ENCODE measurements around the gene ETV2. TPM values are rescaled to one million over a fixed set of nuclear protein-coding genes. Genes with fewer than 3 reads are reported as not detected.

Gene ETV2
- polyA plus RNA-seq, 2 donors = 3.4 to 5.6 TPM

- H3K4me1 ChIP-seq (ENCODE audit: control insufficient read depth in 2 of 2, insufficient read depth in 2 of 2, low read length in 1 of 2) = no peaks in the 10 kb centered on the region
- H3K4me3 ChIP-seq (ENCODE audit: low read depth in 1 of 2, low read length in 2 of 2) = no peak overlapping the region
- H3K9me3 ChIP-seq (ENCODE audit: control insufficient read depth in 2 of 2, insufficient read depth in 1 of 2, low read depth in 1 of 2, low read length in 1 of 2) = no peaks in the 10 kb centered on the region
- WGBS, 2 donors = 85 to 89% methylated on average over 12 to 13 of the region's 13 CpGs
- H3K27me3 ChIP-seq (ENCODE audit: control insufficient read depth in 1 of 2, insufficient read depth in 2 of 2, low read length in 2 of 2) = no peaks in the 10 kb centered on the region
- H3K27ac ChIP-seq (ENCODE audit: low read depth in 2 of 2, low read length in 1 of 2) = no peak overlapping the region
- peaks cover 0 to 12% of the 10 kb centered on the region in 2 donors for H3K36me3 ChIP-seq (ENCODE audit: control insufficient read depth in 2 of 2, insufficient read depth in 2 of 2, low read length in 1 of 2)
These were observed 18.8 kb upstream of the ETV2 start for GRCh38 chr19:35622750-35623149.

- 86 to 92% methylated on average over 6 of the region's 6 CpGs for WGBS, 2 donors
- H3K36me3 ChIP-seq (ENCODE audit: control insufficient read depth in 2 of 2, insufficient read depth in 2 of 2, low read length in 1 of 2) = peaks cover 0 to 12% of the 10 kb centered on the region in 2 donors
- H3K27me3 ChIP-seq (ENCODE audit: control insufficient read depth in 1 of 2, insufficient read depth in 2 of 2, low read length in 2 of 2) = no peaks in the 10 kb centered on the region
- no peak overlapping the region for H3K4me3 ChIP-seq (ENCODE audit: low read depth in 1 of 2, low read length in 2 of 2)
- H3K27ac ChIP-seq (ENCODE audit: low read depth in 2 of 2, low read length in 1 of 2) = no peak overlapping the region
- H3K9me3 ChIP-seq (ENCODE audit: control insufficient read depth in 2 of 2, insufficient read depth in 1 of 2, low read depth in 1 of 2, low read length in 1 of 2) = no peaks in the 10 kb centered on the region
- H3K4me1 ChIP-seq (ENCODE audit: control insufficient read depth in 2 of 2, insufficient read depth in 2 of 2, low read length in 1 of 2) = no peaks in the 10 kb centered on the region
These were observed 18.1 kb upstream of the ETV2 start for GRCh38 chr19:35623327-35624010.

GRCh38 chr19:35628264-35628564 lies 13.3 kb upstream of the ETV2 start:
- Histone ChIP-seq H3K4me3 (ENCODE audit: low read depth in 1 of 2, low read length in 2 of 2) (peak overlapping the region; percentile 84 to 97), H3K4me1 (ENCODE audit: control insufficient read depth in 2 of 2, insufficient read depth in 2 of 2, low read length in 1 of 2) (peaks cover 2 to 4% of the 10 kb centered on the region in 2 donors), H3K36me3 (ENCODE audit: control insufficient read depth in 2 of 2, insufficient read depth in 2 of 2, low read length in 1 of 2) (peaks cover 12 to 22% of the 10 kb centered on the region in 2 donors), H3K9me3 (ENCODE audit: control insufficient read depth in 2 of 2, insufficient read depth in 1 of 2, low read depth in 1 of 2, low read length in 1 of 2) (no peaks in the 10 kb centered on the region), H3K27me3 (ENCODE audit: control insufficient read depth in 1 of 2, insufficient read depth in 2 of 2, low read length in 2 of 2) (no peaks in the 10 kb centered on the region), H3K27ac (ENCODE audit: low read depth in 2 of 2, low read length in 1 of 2) (peak overlapping the region; percentile 97 to 98)
- WGBS, 2 donors = 10% methylated on average over 9 of the region's 9 CpGs

- Histone ChIP-seq H3K36me3 (ENCODE audit: control insufficient read depth in 2 of 2, insufficient read depth in 2 of 2, low read length in 1 of 2) (peaks cover 12 to 27% of the 10 kb centered on the region in 2 donors), H3K27ac (ENCODE audit: low read depth in 2 of 2, low read length in 1 of 2) (peak within 1 kb of the TSS; percentile 97 to 98), H3K27me3 (ENCODE audit: control insufficient read depth in 1 of 2, insufficient read depth in 2 of 2, low read length in 2 of 2) (no peaks in the 10 kb centered on the region), H3K4me1 (ENCODE audit: control insufficient read depth in 2 of 2, insufficient read depth in 2 of 2, low read length in 1 of 2) (peaks cover 2 to 4% of the 10 kb centered on the region in 2 donors), H3K4me3 (ENCODE audit: low read depth in 1 of 2, low read length in 2 of 2) (peak within 1 kb of the TSS; percentile 84 to 97), H3K9me3 (ENCODE audit: control insufficient read depth in 2 of 2, insufficient read depth in 1 of 2, low read depth in 1 of 2, low read length in 1 of 2) (no peaks in the 10 kb centered on the region)
- 0% methylated on average over 56 of the region's 56 CpGs for WGBS, 2 donors
These were observed 12.8 kb upstream of the ETV2 start, which contains the start of gene RBM42 for GRCh38 chr19:35628565-35629331. Gene RBM42, plus strand, starts transcription at chr19:35629036. Its CDS starts 118 bp downstream, at chr19:35629154.

GRCh38 chr19:35629332-35629633 lies 12.3 kb upstream of the ETV2 start:
- Histone ChIP-seq H3K36me3 (ENCODE audit: control insufficient read depth in 2 of 2, insufficient read depth in 2 of 2, low read length in 1 of 2) (peaks cover 15 to 33% of the 10 kb centered on the region in 2 donors), H3K9me3 (ENCODE audit: control insufficient read depth in 2 of 2, insufficient read depth in 1 of 2, low read depth in 1 of 2, low read length in 1 of 2) (no peaks in the 10 kb centered on the region), H3K4me1 (ENCODE audit: control insufficient read depth in 2 of 2, insufficient read depth in 2 of 2, low read length in 1 of 2) (peaks cover 2 to 4% of the 10 kb centered on the region in 2 donors), H3K27ac (ENCODE audit: low read depth in 2 of 2, low read length in 1 of 2) (peak overlapping the region; percentile 63 to 89), H3K27me3 (ENCODE audit: control insufficient read depth in 1 of 2, insufficient read depth in 2 of 2, low read length in 2 of 2) (no peaks in the 10 kb centered on the region), H3K4me3 (ENCODE audit: low read depth in 1 of 2, low read length in 2 of 2) (peak overlapping the region; percentile 84 to 97)
- WGBS, 2 donors = 6% methylated on average over 15 of the region's 15 CpGs

- H3K27ac ChIP-seq (ENCODE audit: low read depth in 2 of 2, low read length in 1 of 2) = no peak overlapping the region
- no peaks in the 10 kb centered on the region for H3K9me3 ChIP-seq (ENCODE audit: control insufficient read depth in 2 of 2, insufficient read depth in 1 of 2, low read depth in 1 of 2, low read length in 1 of 2)
- peaks cover 2 to 4% of the 10 kb centered on the region in 2 donors for H3K4me1 ChIP-seq (ENCODE audit: control insufficient read depth in 2 of 2, insufficient read depth in 2 of 2, low read length in 1 of 2)
- H3K27me3 ChIP-seq (ENCODE audit: control insufficient read depth in 1 of 2, insufficient read depth in 2 of 2, low read length in 2 of 2) = no peaks in the 10 kb centered on the region
- WGBS, 2 donors = 91% methylated on average over 29 of the region's 29 CpGs
- H3K36me3 ChIP-seq (ENCODE audit: control insufficient read depth in 2 of 2, insufficient read depth in 2 of 2, low read length in 1 of 2) = peaks cover 26 to 54% of the 10 kb centered on the region in 2 donors
- H3K4me3 ChIP-seq (ENCODE audit: low read depth in 1 of 2, low read length in 2 of 2) = no peak overlapping the region
These were observed 7.7 kb upstream of the ETV2 start for GRCh38 chr19:35633727-35634440.

- Histone ChIP-seq H3K4me3 (ENCODE audit: low read depth in 1 of 2, low read length in 2 of 2) (no peak overlapping the region), H3K36me3 (ENCODE audit: control insufficient read depth in 2 of 2, insufficient read depth in 2 of 2, low read length in 1 of 2) (peaks cover 26 to 42% of the 10 kb centered on the region in 2 donors), H3K4me1 (ENCODE audit: control insufficient read depth in 2 of 2, insufficient read depth in 2 of 2, low read length in 1 of 2) (peaks cover 0 to 3% of the 10 kb centered on the region in 2 donors), H3K27me3 (ENCODE audit: control insufficient read depth in 1 of 2, insufficient read depth in 2 of 2, low read length in 2 of 2) (no peaks in the 10 kb centered on the region), H3K27ac (ENCODE audit: low read depth in 2 of 2, low read length in 1 of 2) (no peak overlapping the region), H3K9me3 (ENCODE audit: control insufficient read depth in 2 of 2, insufficient read depth in 1 of 2, low read depth in 1 of 2, low read length in 1 of 2) (no peaks in the 10 kb centered on the region)
- 88 to 95% methylated on average over 3 of the region's 3 CpGs for WGBS, 2 donors
These were observed 4.9 kb upstream of the ETV2 start for GRCh38 chr19:35636651-35637050.

GRCh38 chr19:35637165-35637564 lies 4.4 kb upstream of the ETV2 start:
- 95 to 96% methylated on average over 25 of the region's 25 CpGs for WGBS, 2 donors
- Histone ChIP-seq H3K27ac (ENCODE audit: low read depth in 2 of 2, low read length in 1 of 2) (no peak overlapping the region), H3K9me3 (ENCODE audit: control insufficient read depth in 2 of 2, insufficient read depth in 1 of 2, low read depth in 1 of 2, low read length in 1 of 2) (no peaks in the 10 kb centered on the region), H3K4me1 (ENCODE audit: control insufficient read depth in 2 of 2, insufficient read depth in 2 of 2, low read length in 1 of 2) (peaks cover 0 to 5% of the 10 kb centered on the region in 2 donors), H3K36me3 (ENCODE audit: control insufficient read depth in 2 of 2, insufficient read depth in 2 of 2, low read length in 1 of 2) (peaks cover 24 to 40% of the 10 kb centered on the region in 2 donors), H3K4me3 (ENCODE audit: low read depth in 1 of 2, low read length in 2 of 2) (no peak overlapping the region), H3K27me3 (ENCODE audit: control insufficient read depth in 1 of 2, insufficient read depth in 2 of 2, low read length in 2 of 2) (no peaks in the 10 kb centered on the region)

GRCh38 chr19:35639321-35639639 lies 2.3 kb upstream of the ETV2 start:
- no peaks in the 10 kb centered on the region for H3K9me3 ChIP-seq (ENCODE audit: control insufficient read depth in 2 of 2, insufficient read depth in 1 of 2, low read depth in 1 of 2, low read length in 1 of 2)
- H3K27me3 ChIP-seq (ENCODE audit: control insufficient read depth in 1 of 2, insufficient read depth in 2 of 2, low read length in 2 of 2) = no peaks in the 10 kb centered on the region
- H3K27ac ChIP-seq (ENCODE audit: low read depth in 2 of 2, low read length in 1 of 2) = no peak overlapping the region
- peaks cover 11 to 21% of the 10 kb centered on the region in 2 donors for H3K36me3 ChIP-seq (ENCODE audit: control insufficient read depth in 2 of 2, insufficient read depth in 2 of 2, low read length in 1 of 2)
- peaks cover 3 to 10% of the 10 kb centered on the region in 2 donors for H3K4me1 ChIP-seq (ENCODE audit: control insufficient read depth in 2 of 2, insufficient read depth in 2 of 2, low read length in 1 of 2)
- no peak overlapping the region for H3K4me3 ChIP-seq (ENCODE audit: low read depth in 1 of 2, low read length in 2 of 2)
- 45 to 60% methylated on average over 6 of the region's 6 CpGs for WGBS, 2 donors
